Activated naive CD4-positive, alpha-beta T cell treated with anti-CD3 and anti-CD28 coated beads, Interleukin-2, amount 50 U/mL, for 72 hours (primary cell): ENCODE data around the gene MCCD1. TPM values are rescaled to one million over a fixed set of nuclear protein-coding genes. Genes with fewer than 3 reads are reported as not detected.
A peak's percentile ranks its signal among the peaks of the same experiment; 100 is the strongest.
"Not testable (repeated sequence)": the region's sequence is repeated elsewhere in the genome, so short reads cannot be mapped to it uniquely, and the experiment has no call there.

Experiments
- ATAC-seq, 2 donors: fragments of 150-1000 bp; cut with Tn5 transposase; 2 replicates each; pipeline ENCODE4 v1.10.0; 2021; ENCODE audit warnings: mild to moderate bottlenecking in 2 of 2, moderate library complexity in 2 of 2
- DNase-seq, 2 donors: peaks; one replicate each; pipeline ENCODE4 v3.0.0; 2021 to 2022; ENCODE audit warnings: low spot score in 2 of 2
- H3K27ac Mint-ChIP-seq, 2 donors: one replicate each; pipeline ENCODE4 v1.8.0; 2022; ENCODE audit warnings: mild to moderate bottlenecking in 2 of 2, mixed read lengths in 2 of 2
- H3K36me3 Mint-ChIP-seq, 2 donors: one replicate each; pipeline ENCODE4 v1.8.0; 2022; ENCODE audit warnings: mixed read lengths in 2 of 2
- H3K9me3 Mint-ChIP-seq, 2 donors: one replicate each; pipeline ENCODE4 v1.8.0; 2022; ENCODE audit warnings: mixed read lengths in 2 of 2
- total RNA-seq, 2 donors: library from RNA; stranded (reverse); gene quantifications; one replicate each; pipeline ENCODE4 v1.2.3, GENCODE V29; 2022

The MCCD1 gene, protein sequence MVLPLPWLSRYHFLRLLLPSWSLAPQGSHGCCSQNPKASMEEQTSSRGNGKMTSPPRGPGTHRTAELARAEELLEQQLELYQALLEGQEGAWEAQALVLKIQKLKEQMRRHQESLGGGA
- total RNA-seq: not detected

DNA sequence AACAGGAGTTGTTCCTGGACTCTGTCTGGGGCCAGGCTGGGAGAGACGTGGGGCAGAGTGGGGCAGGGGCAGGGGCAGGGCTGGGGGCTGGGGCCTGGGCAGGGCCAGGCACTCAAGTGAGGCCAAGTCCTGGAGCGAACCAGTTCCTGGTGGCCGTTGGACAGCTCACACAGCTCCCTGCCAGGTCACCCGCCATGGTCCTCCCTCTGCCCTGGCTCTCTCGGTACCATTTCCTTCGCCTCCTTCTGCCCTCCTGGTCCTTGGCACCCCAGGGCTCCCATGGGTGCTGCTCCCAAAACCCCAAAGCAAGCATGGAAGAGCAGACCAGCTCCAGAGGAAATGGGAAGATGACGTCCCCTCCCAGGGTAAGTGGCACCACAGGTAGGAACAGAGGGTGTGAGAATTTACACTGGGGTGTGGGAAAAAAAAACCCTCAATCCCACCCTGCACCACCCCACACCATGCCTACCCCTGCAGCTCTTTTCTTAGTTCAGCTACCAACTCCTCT lies at the start of gene MCCD1:
Gene MCCD1 (plus strand): TSS at position 142 of the 508 bp plus-strand sequence. CDS start 53 bp downstream, at position 195.
- DNase-seq (peak in 1 of 2 donors; percentile 48), ATAC-seq (peak; percentile 23 to 39)
- H3K9me3 Mint-ChIP-seq: no peaks in the 10 kb centered on the region
- H3K27ac Mint-ChIP-seq: peak within 1 kb of the TSS; percentile 36 to 91
- H3K36me3 Mint-ChIP-seq: peaks cover 15 to 36% of the 10 kb centered on the region in 2 donors

DNA sequence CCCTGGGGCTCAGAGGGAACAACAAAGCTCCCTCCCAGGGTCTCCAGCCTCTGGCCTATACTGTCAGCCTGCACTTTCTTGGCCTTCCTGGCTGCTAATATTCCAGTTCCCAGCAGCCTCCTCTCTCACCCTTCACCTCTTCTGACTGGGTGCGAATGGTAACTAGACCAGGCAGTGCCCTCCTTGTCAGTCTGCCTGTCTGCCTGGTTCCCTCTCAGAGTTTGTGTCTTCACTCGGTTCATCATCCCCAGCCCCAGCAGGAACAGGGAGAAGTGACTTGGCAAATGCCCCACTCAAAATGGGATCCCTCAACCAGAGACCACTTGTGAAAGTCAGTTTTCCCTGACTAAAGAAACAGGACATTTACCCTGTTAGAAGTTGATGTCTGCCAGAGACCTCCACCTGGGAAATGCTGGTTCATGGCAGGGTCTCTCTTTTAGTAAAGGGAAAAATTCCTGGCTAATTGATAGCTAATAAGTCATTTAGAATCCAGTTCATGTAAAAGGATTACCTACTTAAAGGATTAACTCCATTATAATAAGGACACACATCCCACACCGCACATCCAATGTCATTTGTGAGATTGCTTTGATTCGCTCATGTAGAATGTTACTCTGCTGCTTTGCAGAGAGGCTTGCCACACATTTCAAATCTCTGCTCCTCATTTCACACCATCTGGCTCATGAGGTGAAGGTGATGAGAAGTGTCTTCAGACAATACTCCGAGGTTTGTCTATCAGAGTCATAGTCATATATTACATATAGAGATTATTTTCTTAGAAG lies 49.4 kb upstream of the MCCD1 start:
- Mint-ChIP-seq H3K9me3 (no peaks in the 10 kb centered on the region), H3K36me3 (no peaks in the 10 kb centered on the region), H3K27ac (peak overlapping the region in 1 of 2 donors; percentile 2)
- ATAC-seq: no peak
- no peak for DNase-seq

DNA sequence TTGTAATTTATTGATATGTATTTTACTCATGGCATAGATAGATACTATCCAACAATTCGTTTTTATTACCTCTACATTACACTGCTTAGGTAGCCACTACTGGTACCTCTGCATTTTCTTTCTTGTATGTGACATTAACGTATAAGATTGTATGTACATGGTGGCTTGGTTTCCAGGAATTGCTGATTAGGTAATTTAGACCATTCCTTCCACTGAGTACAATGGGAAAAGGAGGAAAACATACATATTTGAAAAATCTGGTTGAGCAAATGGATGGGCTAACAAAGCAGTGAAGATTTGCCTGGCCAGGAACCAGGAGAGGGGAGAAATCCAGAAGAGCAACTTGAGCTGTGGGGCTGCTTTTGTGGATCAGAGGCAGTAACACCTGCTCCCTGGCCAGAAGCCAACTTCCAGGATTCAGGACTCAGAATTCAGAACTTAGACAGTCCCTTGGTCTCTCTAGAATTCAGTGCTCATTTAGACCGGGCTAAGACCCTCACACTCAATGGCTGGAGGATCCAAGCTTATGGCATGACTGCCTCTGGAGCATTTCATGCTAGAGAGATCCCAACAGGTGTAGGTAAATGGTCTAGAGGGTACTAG lies 48.7 kb upstream of the MCCD1 start:
- no peak for DNase-seq
- no peak for ATAC-seq
- no peak overlapping the region for H3K27ac Mint-ChIP-seq
- H3K9me3 Mint-ChIP-seq: no peaks in the 10 kb centered on the region
- H3K36me3 Mint-ChIP-seq: no peaks in the 10 kb centered on the region

DNA sequence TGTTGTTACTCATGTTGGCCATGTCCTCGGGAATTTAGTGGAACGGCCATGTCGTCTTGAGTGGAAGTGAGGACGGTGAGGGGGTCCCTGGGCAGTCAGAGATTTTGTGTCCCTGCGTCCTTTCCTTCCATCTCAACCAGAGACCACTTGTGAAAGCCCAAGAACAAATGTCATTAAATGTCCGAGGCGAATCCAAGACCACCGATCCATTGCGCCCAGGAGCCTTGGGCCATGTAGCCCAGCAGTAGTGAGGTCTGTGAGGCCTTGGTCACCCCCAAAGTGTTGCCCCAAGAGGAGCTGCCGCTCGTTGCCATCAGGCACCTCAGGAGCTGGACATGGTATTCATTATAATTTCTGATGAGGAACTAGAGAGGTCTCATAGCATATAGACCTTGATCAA lies 48.2 kb upstream of the MCCD1 start:
- H3K36me3 Mint-ChIP-seq: no peaks in the 10 kb centered on the region
- H3K27ac Mint-ChIP-seq: no peak overlapping the region
- ATAC-seq (no peak), DNase-seq (no peak)
- no peaks in the 10 kb centered on the region for H3K9me3 Mint-ChIP-seq

DNA sequence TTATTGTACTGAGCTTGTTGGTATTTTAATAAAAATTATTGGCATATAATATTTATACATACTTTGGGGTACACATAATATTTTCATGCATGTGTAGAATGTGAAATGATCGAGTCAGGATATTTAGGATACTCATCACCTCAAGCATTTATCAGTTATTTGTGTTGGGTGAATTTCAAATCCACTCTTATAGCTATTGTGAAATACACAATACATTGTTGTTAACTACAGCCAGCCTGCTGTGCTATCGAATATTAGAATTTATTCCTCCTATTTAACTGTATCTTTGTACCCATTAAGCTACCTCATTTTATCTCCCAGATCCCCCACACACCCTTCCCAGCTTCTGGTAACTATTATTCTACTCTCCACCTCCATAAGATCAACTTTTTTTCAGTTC lies 45.4 kb upstream of the MCCD1 start:
- no peak for ATAC-seq

DNA sequence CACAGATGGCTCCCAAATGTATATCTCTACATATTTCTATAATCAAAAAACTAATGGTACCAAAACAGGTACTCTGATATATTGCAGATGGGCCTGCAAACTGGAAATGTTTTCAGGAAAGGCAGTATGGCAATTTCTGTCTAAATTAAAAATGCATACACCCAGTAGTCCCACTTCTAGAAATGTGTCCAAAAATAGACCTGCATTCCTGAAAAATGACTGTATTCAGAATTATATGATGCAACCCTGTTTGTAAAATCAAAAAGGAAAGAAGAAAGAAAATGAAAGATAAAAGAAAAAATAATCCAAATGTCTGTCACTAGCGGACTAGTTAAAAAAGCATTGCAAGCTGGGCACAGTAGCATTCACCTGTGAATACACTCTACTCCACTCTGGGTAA lies 43.7 kb upstream of the MCCD1 start:
- no peaks in the 10 kb centered on the region for H3K9me3 Mint-ChIP-seq
- no peak overlapping the region for H3K27ac Mint-ChIP-seq
- H3K36me3 Mint-ChIP-seq: no peaks in the 10 kb centered on the region
- DNase-seq: no peak
- no peak for ATAC-seq

More for the DNA sequence above, 45.4 kb upstream of the MCCD1 start:
- no peaks in the 10 kb centered on the region for H3K9me3 Mint-ChIP-seq
- DNase-seq: no peak
- no peak overlapping the region for H3K27ac Mint-ChIP-seq
- H3K36me3 Mint-ChIP-seq: no peaks in the 10 kb centered on the region

DNA sequence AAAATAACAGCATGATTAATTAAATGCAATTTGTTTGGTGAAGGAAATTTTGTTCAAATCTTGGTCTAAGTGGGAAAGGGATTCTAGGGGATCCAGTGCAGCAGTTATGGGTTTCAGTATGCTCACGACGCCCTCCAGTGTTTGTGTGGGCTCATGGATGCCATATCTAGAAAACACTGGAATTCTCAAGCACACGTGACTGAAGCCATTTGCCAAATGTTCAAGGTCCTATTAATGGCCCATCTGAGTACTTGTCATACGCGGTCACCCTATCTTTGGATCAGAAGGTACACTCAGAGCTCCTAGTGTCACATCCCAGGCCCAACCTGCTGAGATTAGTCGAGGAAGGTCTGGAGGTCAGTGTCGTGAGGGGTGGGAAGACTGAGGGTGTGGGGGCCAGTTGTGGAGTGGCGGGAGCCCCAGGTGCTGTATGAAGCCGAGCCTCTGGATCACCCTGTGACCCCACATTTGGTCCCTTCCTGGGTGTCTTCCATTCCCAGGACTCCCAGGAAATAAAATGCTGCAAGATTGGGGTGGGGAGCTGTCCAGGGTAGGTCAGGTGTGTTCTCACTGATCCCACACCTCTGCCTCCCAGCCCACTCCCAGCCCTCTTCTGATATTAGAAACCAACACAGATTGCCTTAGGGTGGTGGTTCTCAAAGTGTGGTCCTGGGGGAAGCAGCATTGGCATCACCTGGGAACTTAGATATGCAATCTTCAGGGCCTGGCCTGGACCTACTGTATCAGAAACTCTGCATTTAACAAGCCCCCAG lies 42.5 kb upstream of the MCCD1 start:
- not testable (repeated sequence) for H3K9me3 Mint-ChIP-seq, ATAC-seq, H3K36me3 Mint-ChIP-seq, DNase-seq
- H3K27ac Mint-ChIP-seq: peak overlapping the region in 1 of 2 donors; percentile 76

DNA sequence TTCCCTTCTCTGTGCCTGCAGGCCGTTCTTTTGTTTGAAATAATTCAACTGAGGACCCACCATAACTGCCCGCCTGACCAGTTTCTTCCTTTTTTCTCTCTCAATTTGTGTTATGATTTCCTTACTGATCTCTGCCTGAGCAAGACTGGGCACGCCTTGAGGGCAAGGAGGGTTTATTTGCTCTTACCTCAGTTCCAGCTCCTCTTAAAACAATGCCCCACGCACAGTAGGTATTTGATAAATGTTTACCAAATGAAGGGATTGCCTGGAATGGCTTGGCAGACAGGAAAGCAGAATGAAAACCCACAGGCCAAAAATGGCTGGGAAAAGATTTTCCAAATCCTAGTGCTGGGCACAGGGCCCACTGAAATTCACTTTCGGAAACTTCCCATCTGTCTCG lies 41.1 kb upstream of the MCCD1 start:
- DNase-seq, H3K36me3 Mint-ChIP-seq, H3K9me3 Mint-ChIP-seq, ATAC-seq: not testable (repeated sequence)
- peak overlapping the region in 1 of 2 donors; percentile 76 for H3K27ac Mint-ChIP-seq

DNA sequence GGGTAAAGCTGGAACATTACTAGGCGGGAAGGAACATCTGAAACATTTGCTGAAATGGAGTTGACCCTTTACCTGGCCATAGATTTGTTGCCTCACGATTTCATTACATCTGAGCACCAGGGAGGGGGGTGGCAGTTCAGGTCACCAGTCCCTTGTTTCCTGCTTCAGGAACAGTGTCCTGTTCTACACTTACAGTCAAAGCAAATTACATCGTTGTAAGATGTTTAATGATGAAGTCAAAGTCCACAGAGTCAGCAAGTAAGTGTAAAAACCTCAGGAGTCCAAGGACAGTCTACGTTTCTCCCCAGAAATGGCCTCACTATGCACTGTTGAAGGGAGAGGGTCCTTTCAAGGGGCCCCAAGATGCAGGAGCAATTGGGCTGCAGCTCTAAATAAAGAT lies 39.7 kb upstream of the MCCD1 start:
- ATAC-seq (no peak), DNase-seq (no peak)
- peaks cover 0 to 3% of the 10 kb centered on the region in 2 donors for H3K36me3 Mint-ChIP-seq
- H3K27ac Mint-ChIP-seq: no peak overlapping the region
- no peaks in the 10 kb centered on the region for H3K9me3 Mint-ChIP-seq

DNA sequence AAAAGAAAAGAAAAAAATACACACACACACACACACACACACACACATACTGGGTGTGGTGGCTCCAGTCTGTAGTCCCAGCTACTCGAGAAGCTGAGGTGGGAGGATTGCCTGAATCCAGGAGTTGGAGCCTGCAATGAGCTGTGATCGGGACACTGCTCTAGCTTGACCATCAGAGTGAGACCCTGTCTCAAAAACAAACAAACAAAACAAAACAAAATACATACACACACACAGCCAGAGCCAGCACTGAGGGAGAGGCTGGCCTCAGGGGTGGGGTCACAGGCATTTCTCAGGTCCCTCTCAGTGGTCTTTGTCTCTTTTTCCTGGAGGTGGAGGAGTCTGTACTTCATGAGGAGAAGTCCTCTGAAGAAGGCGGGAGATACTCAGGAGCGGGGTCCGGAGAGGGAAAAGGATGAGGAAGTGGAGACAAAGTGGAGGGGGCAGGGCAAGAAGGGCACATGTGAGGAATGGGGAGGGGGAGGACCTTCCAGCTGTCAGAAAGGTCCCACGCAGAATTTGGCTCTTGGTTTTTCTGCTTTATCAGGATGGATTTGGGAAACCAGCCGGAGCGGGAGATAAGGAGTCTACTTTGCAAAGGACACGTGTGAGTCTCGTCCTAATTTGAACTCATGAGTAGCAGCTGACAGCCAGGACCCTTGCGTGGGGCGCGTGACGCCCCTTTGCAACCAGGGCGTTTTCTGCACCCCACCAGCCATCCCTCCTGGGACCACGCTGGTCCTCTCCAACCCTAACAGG lies 38.5 kb upstream of the MCCD1 start:
- Mint-ChIP-seq H3K36me3 (peaks cover 10 to 12% of the 10 kb centered on the region in 2 donors), H3K27ac (peak overlapping the region in 1 of 2 donors; percentile 56), H3K9me3 (no peaks in the 10 kb centered on the region)
- DNase-seq (no peak), ATAC-seq (no peak)

DNA sequence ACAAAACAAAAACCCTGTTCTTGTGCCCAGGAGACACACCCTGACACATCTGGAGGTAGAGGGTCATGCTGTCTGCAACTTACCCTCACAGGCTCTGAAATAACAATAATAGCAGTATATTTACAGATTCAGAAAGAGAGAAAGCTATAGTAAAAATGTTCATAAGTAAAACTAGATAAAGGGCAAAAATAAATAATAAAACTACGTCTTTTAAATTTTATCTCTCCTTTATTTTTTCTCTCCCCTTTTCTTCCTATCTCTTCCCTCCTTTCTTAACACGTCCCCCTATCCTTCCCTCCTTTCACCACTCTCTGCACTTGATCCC lies 35.2 kb upstream of the MCCD1 start:
- H3K27ac Mint-ChIP-seq: peak overlapping the region in 1 of 2 donors; percentile 86
- DNase-seq, H3K9me3 Mint-ChIP-seq, ATAC-seq: not testable (repeated sequence)
- peaks cover 14 to 16% of the 10 kb centered on the region in 2 donors for H3K36me3 Mint-ChIP-seq

DNA sequence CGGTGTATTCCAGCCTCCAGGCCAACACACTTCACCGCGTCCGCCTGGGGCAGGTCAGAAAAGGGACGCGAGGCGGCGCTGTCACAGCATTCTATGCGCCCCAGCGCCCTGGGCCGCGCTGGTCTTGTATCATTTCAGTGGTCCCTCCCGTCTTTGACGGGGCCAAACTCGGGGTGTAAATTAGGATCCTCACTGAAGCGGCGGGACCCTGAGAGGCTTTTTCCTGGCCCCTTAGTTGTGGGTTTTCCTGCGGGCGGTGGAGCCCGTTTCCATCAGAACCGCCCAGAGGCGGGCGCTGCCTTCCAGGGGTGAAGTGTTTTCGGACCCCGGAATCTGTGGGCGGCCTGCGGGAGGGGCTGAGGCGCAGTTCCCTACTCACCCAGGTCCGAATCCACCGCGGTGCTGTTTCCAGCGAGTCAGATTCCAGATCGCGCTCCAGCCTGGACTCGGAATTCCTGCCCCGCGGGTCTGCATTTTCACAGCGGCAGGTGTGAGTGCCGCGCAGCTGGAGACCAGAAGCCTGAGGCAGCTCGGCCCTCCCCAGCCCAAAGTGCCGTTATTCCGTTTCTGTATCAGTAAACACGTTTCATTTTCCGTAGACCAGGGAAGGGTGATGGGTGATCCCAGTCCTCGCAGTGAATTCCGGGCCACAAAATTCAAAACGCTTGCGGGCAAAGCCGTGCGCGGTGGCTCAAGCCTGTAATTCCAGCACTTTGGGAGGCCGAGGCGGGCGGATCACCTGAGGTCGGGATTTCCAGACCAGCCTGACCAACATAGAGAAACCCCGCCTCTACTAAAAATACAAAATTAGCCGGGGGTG lies 34.7 kb upstream of the MCCD1 start:
- H3K27ac Mint-ChIP-seq: peak overlapping the region; percentile 86 to 94
- ATAC-seq (peak; percentile 47 to 63), DNase-seq (peak; percentile 76 to 82)
- peaks cover 19 to 20% of the 10 kb centered on the region in 2 donors for H3K36me3 Mint-ChIP-seq
- no peaks in the 10 kb centered on the region for H3K9me3 Mint-ChIP-seq

DNA sequence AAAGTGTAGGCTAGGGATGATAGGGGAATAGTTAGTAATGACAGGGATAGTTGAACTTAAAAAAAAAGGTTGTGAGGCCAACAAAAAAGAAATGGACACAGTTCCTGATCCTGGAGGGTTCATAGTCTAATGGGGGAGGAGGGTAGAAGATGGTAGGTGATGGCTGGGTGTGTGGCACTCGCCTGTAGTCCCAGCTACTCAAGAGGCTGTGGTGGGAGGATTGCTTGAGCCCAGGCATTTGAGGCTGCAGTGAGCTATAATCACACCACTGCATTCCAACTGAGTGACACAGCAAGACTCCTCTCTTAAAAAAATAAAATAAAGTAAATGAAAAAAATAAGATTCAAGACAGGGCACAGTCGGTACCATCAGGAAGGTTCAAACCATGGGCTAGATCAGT lies 33.2 kb upstream of the MCCD1 start:
- H3K36me3 Mint-ChIP-seq: peaks cover 19 to 20% of the 10 kb centered on the region in 2 donors
- no peak for DNase-seq
- H3K27ac Mint-ChIP-seq: peak overlapping the region; percentile 86 to 94
- ATAC-seq: no peak
- H3K9me3 Mint-ChIP-seq: no peaks in the 10 kb centered on the region

DNA sequence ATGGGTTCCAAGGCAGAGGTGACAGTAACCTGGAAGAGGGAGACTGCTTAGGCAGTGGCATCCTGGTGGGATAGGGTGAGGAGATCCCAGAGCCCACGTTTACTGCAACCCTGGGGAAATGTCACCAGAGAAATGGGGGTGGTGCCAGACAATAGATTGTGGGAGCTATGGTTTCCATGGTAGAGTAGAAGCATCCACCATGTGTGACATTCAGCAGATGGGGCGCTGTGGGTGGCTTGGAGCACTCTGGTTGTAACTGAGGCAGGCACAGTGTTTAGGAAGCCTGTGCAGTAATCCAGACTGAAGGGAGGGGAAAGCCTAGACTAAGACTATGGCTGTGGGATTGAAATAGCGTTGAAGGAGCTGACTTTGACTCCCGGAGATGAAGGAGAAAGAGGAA lies 31.9 kb upstream of the MCCD1 start:
- H3K9me3 Mint-ChIP-seq, DNase-seq, ATAC-seq: not testable (repeated sequence)
- H3K36me3 Mint-ChIP-seq: peaks cover 19 to 20% of the 10 kb centered on the region in 2 donors
- H3K27ac Mint-ChIP-seq: peak overlapping the region; percentile 55 to 78
